NCI-H2107 treated with DMSO at 0.1 percent for 48 hours (cell line): Measurements from ENCODE around the gene MCTP1.

Experiments used
- DNase-seq: peaks from one replicate; lab custom pipeline; 2025; ENCODE audit not compliant: unreplicated experiment; lab: John Stamatoyannopoulos, UW

Gene MCTP1

GRCh38 chr5:95124731-95125130 lies 160.2 kb downstream of the MCTP1 start:
- no peak for DNase-seq

DNA sequence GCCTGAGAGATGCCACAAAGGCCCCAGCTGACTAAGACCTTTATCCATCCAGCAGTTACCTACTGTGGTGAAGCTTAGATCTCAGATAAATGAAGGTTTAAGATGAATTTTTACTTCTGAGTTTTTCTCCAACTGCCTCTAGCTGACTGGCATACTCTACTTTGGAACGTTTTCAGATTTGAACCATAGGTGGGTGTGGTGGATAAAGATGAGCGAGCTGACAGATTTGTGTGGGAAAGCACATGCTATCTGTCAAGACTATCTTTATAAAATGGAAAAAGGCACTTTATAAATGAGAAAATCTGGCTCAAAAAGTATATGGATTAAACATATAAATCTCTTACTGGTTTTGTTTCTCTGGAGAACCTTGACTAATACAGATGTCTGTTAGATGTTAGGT lies 160.8 kb downstream of the MCTP1 start:
- no peak for DNase-seq

- no peak for DNase-seq
Measured at GRCh38 chr5:95114902-95115301, 170.0 kb downstream of the MCTP1 start.

DNA sequence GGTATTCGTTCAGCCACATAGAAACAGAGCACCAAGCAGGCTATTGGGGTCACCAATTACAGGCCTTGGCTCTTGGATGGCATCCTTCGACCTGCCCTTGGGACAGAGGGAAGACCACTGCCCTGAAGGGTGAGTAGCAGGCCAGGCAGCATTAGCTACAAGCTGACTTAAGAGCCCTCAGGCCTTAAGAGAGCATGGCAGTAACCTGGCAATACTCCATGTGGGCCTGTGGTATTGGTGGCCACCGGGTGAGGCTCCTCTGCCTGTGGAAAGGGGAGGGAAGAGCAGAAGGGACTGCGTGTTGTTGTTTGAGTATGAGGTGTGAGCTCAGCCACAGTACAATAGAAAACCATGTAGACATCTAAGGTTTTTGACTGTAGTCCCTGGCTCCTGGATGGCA lies 170.6 kb downstream of the MCTP1 start:
- DNase-seq = no peak

GRCh38 chr5:95113489-95113888 lies 171.4 kb downstream of the MCTP1 start:
- DNase-seq = no peak

- DNase-seq = no peak
Measured at GRCh38 chr5:95111141-95111540, 173.8 kb downstream of the MCTP1 start.

DNA sequence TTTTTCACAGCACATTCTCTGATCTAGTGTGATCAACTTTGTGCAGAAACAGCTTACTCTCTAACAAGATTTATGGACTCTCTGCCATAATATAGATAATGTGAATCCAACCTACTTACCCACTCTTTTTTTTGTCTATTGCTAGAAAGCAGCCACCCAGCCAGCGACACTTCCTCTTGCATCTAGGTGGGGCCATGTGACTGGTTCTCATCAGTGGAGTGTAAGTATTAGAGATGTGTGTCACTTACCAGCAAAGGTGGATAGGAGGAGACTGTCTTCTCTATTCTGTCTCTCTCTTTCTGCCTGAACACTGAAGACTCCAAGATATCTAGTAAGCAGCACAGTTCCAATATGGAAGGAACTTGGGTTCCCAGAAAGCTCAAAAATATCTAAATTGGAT lies 174.8 kb downstream of the MCTP1 start:
- no peak for DNase-seq

DNA sequence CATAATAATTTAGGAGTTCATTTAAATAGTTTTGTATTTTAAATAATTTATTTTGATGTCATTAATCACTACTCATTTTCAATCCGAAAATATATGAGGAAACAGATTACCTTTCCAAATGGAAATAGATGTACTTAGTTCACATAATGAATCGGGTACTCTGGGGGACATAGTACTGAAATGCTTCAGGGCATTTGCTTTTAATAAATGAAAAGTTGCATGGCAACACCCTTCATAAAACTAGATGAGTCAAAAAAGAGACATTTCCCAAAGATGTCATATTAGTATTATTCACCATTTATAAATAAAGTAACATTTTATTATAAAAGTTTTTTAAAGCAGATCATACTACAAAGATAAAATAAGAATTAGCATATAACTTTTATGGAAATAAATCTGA lies 177.8 kb downstream of the MCTP1 start:
- no peak for DNase-seq

- no peak for DNase-seq
Measured at GRCh38 chr5:95105638-95106037, 179.3 kb downstream of the MCTP1 start.

GRCh38 chr5:95102687-95103086 lies 182.2 kb downstream of the MCTP1 start:
- no peak for DNase-seq

GRCh38 chr5:95102080-95102479 lies 182.8 kb downstream of the MCTP1 start:
- no peak for DNase-seq

- DNase-seq = no peak
Measured at GRCh38 chr5:95100551-95100950, 184.3 kb downstream of the MCTP1 start.

DNA sequence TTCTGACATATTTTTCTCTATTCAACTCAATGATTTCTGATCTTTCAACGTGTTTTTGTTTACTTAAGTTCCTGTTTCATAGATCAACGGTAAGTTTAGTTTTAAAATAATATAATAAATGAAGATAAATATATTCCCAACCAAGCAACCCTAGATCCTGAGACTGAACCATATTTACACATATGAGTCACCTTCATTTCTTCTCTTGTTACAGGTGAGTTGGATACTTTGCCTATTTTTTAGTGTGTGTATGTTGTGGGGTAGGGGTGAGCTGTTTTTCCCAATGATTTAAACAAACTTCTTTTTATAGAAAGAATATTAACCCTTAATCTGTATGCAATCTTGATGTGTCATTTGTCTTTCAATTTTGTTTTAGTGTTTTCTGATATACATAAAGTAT lies 186.9 kb downstream of the MCTP1 start:
- DNase-seq = no peak

- no peak for DNase-seq
Measured at GRCh38 chr5:95093211-95093610, 191.7 kb downstream of the MCTP1 start.

- no peak for DNase-seq
Measured at GRCh38 chr5:95090774-95091173, 194.1 kb downstream of the MCTP1 start.

DNA sequence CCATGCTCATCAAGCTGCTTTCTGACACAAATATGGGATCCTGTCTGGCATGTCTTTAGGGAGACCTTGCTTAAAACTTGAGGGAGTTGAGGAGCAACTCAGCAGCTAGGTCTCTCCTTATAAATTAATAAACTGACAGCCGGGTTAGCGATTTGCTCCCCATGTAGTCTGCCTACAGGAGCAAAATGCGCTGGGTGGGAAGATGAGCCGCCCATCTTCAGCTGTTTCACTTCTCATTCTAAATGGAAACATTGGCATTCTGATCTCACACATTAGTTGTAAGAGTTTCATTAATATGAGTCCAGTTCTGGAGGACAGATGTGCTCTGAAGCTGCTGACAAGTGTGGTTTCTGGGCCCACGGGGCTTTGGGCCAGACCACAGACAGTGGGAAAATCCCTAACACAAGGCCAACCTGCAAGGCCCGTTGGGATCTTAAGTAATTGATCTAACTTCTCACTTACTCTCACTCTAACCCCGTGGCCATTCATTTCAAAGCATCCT lies 197.0 kb downstream of the MCTP1 start:
- DNase-seq = no peak

DNA sequence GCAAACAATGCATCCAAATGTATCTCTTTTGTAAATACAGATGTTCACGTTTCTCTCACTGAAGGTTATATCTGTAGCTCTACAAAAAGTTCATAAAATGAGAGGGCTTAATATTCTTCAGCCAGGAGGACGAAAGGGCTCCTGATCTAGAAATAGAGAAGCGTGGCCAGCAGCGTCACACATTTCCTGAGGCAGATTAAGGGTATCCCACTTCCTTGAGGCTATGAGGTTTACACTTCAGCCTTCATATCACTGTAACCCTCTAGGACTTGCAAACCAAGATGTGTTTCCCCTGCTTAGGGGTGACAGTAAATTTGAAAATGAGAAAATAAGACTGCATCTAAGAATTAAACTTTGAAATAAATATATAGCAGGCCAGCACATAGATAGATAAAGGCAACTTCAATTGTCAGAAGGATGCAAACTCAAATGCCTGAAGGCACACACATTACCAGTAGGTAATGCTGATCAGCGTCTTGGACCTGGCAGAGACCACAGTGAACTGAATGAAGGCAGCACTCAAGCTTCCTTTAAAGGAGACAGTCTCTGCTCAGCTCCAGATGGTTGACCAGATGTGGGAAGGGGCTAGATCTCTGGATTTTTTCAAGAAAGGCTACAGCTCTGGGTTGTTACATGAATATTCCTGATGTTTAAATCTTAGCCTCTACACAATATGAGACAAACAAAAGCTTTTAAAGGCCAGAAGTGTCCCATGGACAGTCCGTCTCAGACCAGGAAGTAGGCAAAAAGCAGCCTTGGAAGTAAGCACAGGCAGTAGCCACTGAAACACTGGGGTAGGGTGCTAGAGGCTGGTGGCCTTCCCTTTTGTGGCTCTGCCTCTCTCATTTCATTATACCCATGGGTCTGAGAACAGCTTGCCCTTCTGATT lies 197.7 kb downstream of the MCTP1 start:
- DNase-seq = no peak

DNA sequence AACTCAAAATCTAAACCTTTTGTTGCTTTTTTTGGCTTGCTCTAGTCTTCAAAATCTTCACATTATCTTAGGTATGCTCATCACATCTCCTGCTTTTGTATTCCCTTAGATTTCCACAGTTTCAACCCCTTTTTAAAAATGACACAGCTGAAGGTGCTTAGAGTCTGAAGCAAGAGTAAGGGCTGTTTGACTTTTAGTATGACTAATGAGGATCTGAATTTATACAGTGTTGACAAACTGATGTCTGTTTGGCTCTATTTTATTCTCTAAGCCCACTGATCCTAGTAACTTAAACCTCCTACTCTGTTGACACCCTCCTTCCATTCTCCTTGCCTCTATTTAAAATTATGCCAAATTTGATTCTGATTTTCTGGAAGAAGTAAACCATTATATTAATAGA lies 200.1 kb downstream of the MCTP1 start:
- DNase-seq = no peak

DNA sequence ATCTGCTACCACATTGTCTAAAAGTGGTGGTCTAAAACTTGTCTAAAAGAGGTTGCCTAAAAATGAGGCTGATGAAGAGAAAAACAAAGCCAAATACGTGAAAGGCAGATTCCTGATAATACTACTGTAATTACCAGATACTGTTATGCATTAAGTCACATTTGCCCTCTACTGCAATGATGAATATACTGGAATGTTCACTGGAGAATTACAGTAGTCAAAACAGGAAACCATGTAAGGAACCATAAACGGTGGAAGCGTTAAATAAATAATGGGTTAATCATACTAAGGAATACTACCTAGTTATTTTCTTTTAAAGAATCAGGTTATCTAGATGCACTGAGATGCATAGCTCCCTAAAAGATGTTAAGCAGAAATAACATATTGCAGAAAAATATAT lies 201.3 kb downstream of the MCTP1 start:
- DNase-seq = no peak

DNA sequence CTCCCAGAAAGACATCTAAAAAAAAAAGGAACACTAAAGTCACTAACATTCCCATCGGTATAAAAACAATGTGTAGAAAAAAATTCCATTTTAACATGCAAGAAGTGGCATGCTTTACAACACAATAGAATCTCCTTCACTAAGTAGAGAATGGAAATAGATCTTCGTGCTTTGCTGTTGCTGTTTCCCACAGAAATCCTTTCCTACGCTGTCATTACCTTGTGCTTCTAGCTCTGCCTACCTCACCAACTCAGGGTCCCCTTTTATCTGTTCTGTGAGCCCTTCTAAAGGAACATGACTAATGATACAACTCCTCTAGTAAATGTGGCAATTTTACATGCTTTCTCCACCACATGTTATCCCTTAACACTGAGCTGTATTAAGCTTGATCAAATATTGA lies 202.9 kb downstream of the MCTP1 start:
- DNase-seq = no peak

GRCh38 chr5:95081500-95081960 lies 203.4 kb downstream of the MCTP1 start:
- DNase-seq = no peak

- no peak for DNase-seq
Measured at GRCh38 chr5:95080441-95080840, 204.5 kb downstream of the MCTP1 start.

DNA sequence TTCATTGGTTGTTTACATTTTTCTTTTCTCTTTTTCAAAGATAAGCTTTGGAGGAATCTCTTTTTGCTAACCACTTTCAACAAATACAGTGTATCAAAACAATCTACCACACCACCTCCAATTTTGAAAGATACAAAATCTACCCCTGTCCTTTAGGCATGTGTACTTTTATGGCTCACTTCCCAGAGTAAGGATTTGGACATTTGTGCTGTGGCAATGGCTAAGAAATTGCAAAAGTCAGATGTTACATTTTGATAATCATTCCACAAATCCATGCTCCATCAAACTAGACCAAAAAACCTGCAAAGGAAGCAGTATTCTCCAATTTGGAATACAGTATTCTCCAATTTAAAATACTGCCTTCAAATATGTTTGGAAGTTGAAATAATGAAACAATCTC lies 204.9 kb downstream of the MCTP1 start:
- DNase-seq = no peak
